Gastrocnemius medialis (tissue), 4 donors: Measurements from ENCODE around the gene ATXN7. TPM values are rescaled to one million over a fixed set of nuclear protein-coding genes. Genes with fewer than 3 reads are reported as not detected.

ENCODE experiments used
- ATAC-seq, 2 donors: fragments of 150-250 bp; one replicate each; pipeline ENCODE4 v1.9.1; 2016
- DNase-seq, 2 donors: peaks; one replicate each; pipeline ENCODE4 v3.0.0-alpha.2; 2019
- H3K27ac ChIP-seq, 4 donors: fragments of 200-600 bp; sonication (generic); 1 replicate in 1 of 4; 2 replicates in 3 of 4; pipeline ENCODE4 v1.5.1; 2016 to 2018; ENCODE audit warnings: mild to moderate bottlenecking in 2 of 4, moderate library complexity in 1 of 4
- H3K27me3 ChIP-seq, 3 donors: fragments of 200-600 bp; sonication (generic) in 2 of 3; 1 replicate in 1 of 3; 2 replicates in 2 of 3; pipeline versions ENCODE4 v1.5.1 to v1.6.0; 2016 to 2019; ENCODE audit warnings: mild to moderate bottlenecking in 1 of 3, moderate library complexity in 1 of 3
- H3K36me3 ChIP-seq, 2 donors: fragments of 200-600 bp; sonication (generic) in 1 of 2; one replicate each; pipeline ENCODE4 v1.5.1; 2017 to 2018
- H3K4me1 ChIP-seq, 2 donors: fragments of 200-600 bp; sonication (generic) in 1 of 2; one replicate each; pipeline ENCODE4 v1.5.1; 2016 to 2017; ENCODE audit warnings: mild to moderate bottlenecking in 2 of 2
- H3K4me3 ChIP-seq, 4 donors: fragments of 200-600 bp; sonication (generic) in 3 of 4; 1 replicate in 1 of 4; 2 replicates in 3 of 4; pipeline ENCODE4 v1.5.1; 2016 to 2019; ENCODE audit warnings: mild to moderate bottlenecking in 2 of 4
- H3K9me3 ChIP-seq, 3 donors: fragments of 200-600 bp; sonication (generic) in 2 of 3; 1 replicate in 1 of 3; 2 replicates in 2 of 3; pipeline ENCODE4 v1.5.1; 2016 to 2019
- POLR2A ChIP-seq, 2 donors: fragments of 450-650 bp; IDR thresholded peaks; one replicate each; pipeline ENCODE4 v1.6.1; 2017; ENCODE audit warnings: antibody characterized with exemption in 2 of 2, mild to moderate bottlenecking in 2 of 2, moderate library complexity in 2 of 2
- in situ Hi-C, 4 donors: fragments of 200-750 bp; cut with MboI; loops; one replicate each; pipeline versions ENCODE4 v1.15.0 to v1.8.0; 2017; ENCODE audit warnings: low sequenced_read_pairs in 4 of 4
- intact Hi-C: fragments of 100-400 bp; cut with DNase I; formaldehyde crosslinking; loops from one replicate; pipeline ENCODE4 v1.15.1; 2023; ENCODE audit warnings: low total_unique reads
- total RNA-seq, 4 donors: library from RNA; depleted of rRNA; stranded (reverse); fragments of >200 nt; gene quantifications; one replicate each; pipeline versions ENCODE4 v1.1.0 to v1.2.3, GENCODE V29; 2016
- TF ChIP-seq, protein P1 (sequence below), 5 experiments: fragments of 450-650 bp in 3 of 5; fragments of 200-600 bp in 2 of 5; sonication (generic) in 2 of 5; IDR thresholded peaks in 4 of 5; conservative IDR thresholded peaks in 1 of 5; 1 replicate in 4 of 5; 2 replicates in 1 of 5; pipeline ENCODE4 v1.5.1; 2016 to 2019; ENCODE audit warnings: antibody characterized with exemption in 5 of 5, mild to moderate bottlenecking in 3 of 5, moderate library complexity in 3 of 5

Gene ATXN7
- total RNA-seq, 4 donors from 2014 or later, result 14.5 to 27.4 (median 23.7) TPM

DNA sequence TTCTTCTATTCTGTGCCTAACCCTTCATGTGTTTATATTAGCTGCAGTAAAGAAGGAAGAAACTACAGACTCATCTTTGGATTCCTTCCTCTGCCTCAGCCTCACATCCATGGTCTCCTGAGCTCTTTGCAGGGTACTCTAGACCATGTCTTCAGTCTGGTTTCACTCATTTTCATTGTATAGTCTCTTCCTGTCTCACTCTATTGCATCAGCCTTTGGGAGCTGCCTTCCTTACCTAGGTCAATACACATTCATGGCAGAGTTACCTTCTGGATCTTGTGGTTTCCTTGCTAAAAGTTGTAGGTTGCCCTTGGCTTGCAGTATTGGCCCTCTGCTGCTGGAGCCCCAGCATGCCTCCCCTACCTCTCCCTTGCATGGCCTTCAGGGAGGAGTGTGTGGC is 80.0 kb downstream of the ATXN7 start:
- in situ Hi-C loops, result no loop called here
- Histone ChIP-seq H3K4me1 (peaks cover 30 to 38% of the 10 kb centered on the region in 2 donors), H3K9me3 (no peaks in the 10 kb centered on the region), H3K36me3 (no peaks in the 10 kb centered on the region), H3K4me3 (no peak overlapping the region), H3K27ac (no peak overlapping the region), H3K27me3 (no peaks in the 10 kb centered on the region)
- ATAC-seq (no peak), DNase-seq (no peak)
- intact Hi-C loops, result no loop called here
- TF ChIP-seq POLR2A (IDR thresholded peaks at IDR 0.05), result no peak
- TF ChIP-seq, protein P1, sequence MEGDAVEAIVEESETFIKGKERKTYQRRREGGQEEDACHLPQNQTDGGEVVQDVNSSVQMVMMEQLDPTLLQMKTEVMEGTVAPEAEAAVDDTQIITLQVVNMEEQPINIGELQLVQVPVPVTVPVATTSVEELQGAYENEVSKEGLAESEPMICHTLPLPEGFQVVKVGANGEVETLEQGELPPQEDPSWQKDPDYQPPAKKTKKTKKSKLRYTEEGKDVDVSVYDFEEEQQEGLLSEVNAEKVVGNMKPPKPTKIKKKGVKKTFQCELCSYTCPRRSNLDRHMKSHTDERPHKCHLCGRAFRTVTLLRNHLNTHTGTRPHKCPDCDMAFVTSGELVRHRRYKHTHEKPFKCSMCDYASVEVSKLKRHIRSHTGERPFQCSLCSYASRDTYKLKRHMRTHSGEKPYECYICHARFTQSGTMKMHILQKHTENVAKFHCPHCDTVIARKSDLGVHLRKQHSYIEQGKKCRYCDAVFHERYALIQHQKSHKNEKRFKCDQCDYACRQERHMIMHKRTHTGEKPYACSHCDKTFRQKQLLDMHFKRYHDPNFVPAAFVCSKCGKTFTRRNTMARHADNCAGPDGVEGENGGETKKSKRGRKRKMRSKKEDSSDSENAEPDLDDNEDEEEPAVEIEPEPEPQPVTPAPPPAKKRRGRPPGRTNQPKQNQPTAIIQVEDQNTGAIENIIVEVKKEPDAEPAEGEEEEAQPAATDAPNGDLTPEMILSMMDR (IDR thresholded peaks at IDR 0.05 in 4 of 5, conservative IDR thresholded peaks at IDR 0.05 in 1 of 5), result no peak

DNA sequence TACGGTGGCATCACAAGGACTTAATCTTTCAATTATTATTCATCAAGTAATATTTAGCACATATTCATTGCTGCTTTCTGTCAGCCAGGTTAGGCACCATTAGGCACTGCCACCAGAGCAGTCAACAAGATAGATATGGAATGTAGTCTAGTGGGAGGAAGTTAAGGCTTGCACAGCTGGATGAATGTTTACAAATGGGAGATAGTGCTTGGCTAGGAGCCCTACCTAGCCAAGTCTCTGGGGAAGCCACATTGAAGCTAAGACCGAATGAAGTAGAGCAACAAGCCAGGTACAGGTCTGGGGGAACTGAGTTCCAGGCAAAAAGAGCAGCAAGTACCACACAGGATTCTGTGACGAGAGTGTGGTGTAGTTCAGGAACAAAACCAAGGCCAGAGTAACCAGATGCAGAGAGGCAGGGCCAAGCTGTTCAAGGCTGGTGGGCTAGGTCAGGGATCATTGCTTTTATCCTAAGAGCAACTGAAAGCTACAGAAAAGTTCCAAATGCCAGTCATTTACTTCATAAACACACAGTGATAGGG is 82.0 kb downstream of the ATXN7 start:
- ATAC-seq, result no peak
- no peak for TF ChIP-seq POLR2A (IDR thresholded peaks at IDR 0.05)
- TF ChIP-seq, protein P1 (IDR thresholded peaks at IDR 0.05 in 4 of 5, conservative IDR thresholded peaks at IDR 0.05 in 1 of 5), result no peak
- H3K36me3 ChIP-seq, result no peaks in the 10 kb centered on the region
- in situ Hi-C loops, result no loop called here
- DNase-seq, result no peak
- no peaks in the 10 kb centered on the region for H3K27me3 ChIP-seq
- H3K4me1 ChIP-seq, result peaks cover 37 to 43% of the 10 kb centered on the region in 2 donors
- H3K9me3 ChIP-seq, result no peaks in the 10 kb centered on the region
- no peak overlapping the region for H3K27ac ChIP-seq
- no peak overlapping the region for H3K4me3 ChIP-seq
- intact Hi-C loops, result no loop called here

DNA sequence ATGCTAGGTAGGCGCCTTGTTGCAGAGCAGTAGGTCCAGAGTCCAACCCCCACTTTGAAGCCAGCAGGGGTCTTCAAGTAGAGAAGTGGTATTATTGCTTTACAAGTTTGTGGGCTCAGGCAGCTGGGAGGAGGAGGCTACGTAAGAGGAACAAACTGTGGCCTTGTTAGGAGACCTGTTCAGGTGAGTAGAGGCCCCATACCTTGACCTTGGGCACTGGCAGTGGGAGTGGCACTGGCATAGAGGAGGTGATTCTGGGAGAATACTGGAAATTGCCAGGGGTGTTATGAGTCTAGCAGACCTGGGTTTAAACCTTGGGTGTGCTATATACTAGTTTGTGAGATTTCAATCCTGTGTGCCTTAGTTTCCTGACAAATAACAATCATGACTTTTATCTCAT is 83.1 kb downstream of the ATXN7 start:
- Histone ChIP-seq H3K36me3 (no peaks in the 10 kb centered on the region), H3K27me3 (no peaks in the 10 kb centered on the region), H3K9me3 (no peaks in the 10 kb centered on the region), H3K4me1 (peaks cover 41 to 44% of the 10 kb centered on the region in 2 donors), H3K27ac (no peak overlapping the region), H3K4me3 (no peak overlapping the region)
- no peak for TF ChIP-seq POLR2A (IDR thresholded peaks at IDR 0.05)
- TF ChIP-seq, protein P1 (IDR thresholded peaks at IDR 0.05 in 4 of 5, conservative IDR thresholded peaks at IDR 0.05 in 1 of 5), result no peak
- ATAC-seq, result no peak
- in situ Hi-C loops (no loop called here), intact Hi-C loops (no loop called here)
- DNase-seq, result no peak

DNA sequence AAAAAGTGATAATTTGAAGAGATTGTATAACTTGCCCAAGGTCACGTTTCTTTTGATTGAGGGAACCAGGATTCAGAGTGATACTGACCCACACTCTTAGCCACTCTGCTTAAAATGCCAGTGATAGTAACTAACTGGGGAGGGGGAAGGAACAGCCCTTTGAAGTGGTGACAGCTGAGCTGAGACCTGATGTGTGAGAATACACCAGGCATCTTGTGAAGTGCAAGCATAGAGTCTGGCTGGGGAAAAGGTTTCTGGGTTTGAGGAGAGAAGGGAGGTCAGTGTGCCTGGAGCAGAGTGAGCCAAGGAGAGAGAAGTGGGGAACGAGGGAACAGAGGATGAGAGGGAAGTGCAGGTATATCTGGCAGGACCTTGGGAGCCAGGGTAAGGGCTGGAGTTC is 83.9 kb downstream of the ATXN7 start:
- DNase-seq, result no peak
- Histone ChIP-seq H3K36me3 (no peaks in the 10 kb centered on the region), H3K4me1 (peaks cover 33 to 39% of the 10 kb centered on the region in 2 donors), H3K9me3 (no peaks in the 10 kb centered on the region), H3K27ac (no peak overlapping the region), H3K27me3 (no peaks in the 10 kb centered on the region), H3K4me3 (no peak overlapping the region)
- TF ChIP-seq, protein P1 (IDR thresholded peaks at IDR 0.05 in 4 of 5, conservative IDR thresholded peaks at IDR 0.05 in 1 of 5), result no peak
- TF ChIP-seq POLR2A (IDR thresholded peaks at IDR 0.05), result no peak
- in situ Hi-C loops (no loop called here), intact Hi-C loops (no loop called here)
- ATAC-seq, result no peak

DNA sequence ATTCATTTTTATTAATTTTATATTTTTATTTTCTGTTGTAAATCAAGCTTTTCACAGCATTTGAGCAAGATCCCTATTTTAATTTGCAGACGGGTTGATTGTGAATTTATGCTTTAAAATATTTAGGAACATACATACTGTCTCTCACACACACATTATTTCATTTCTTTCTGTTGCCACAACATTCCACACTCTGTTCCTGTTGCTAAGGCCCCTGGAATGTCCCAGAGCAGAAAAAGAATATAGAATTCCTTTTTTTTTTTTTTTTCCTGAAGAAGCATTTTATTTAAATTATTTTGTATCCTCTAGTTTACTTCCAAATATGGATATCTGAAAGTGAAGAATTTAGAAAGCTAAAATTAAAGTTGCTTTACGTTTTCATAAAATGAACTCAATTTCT is 85.3 kb downstream of the ATXN7 start:
- Histone ChIP-seq H3K4me3 (no peak overlapping the region), H3K36me3 (peaks cover 0 to 10% of the 10 kb centered on the region in 2 donors), H3K27me3 (no peaks in the 10 kb centered on the region), H3K4me1 (peaks cover 30 to 35% of the 10 kb centered on the region in 2 donors), H3K27ac (no peak overlapping the region), H3K9me3 (no peaks in the 10 kb centered on the region)
- DNase-seq, result no peak
- ATAC-seq, result no peak
- intact Hi-C loops (no loop called here), in situ Hi-C loops (no loop called here)
- TF ChIP-seq, protein P1 (IDR thresholded peaks at IDR 0.05 in 4 of 5, conservative IDR thresholded peaks at IDR 0.05 in 1 of 5), result no peak
- TF ChIP-seq POLR2A (IDR thresholded peaks at IDR 0.05), result no peak
